Heart left ventricle (tissue), 13 donors: ENCODE measurements around the gene QSOX2.

Source experiments
- CTCF ChIP-seq, 12 donors: fragments of 200-600 bp; sonication (generic) in 4 of 12; IDR thresholded peaks; one replicate each; pipeline versions ENCODE4 v1.5.0 to v1.8.0; 2018 to 2022; ENCODE audit warnings: antibody characterized with exemption in 12 of 12, mild to moderate bottlenecking in 5 of 12
- POLR2A ChIP-seq, 2 donors: fragments of 450-650 bp; IDR thresholded peaks; one replicate each; pipeline ENCODE4 v1.6.1; 2017; ENCODE audit warnings: antibody characterized with exemption in 2 of 2, mild to moderate bottlenecking in 2 of 2, moderate library complexity in 2 of 2
- donor health status: ischemic (EF 13 %, LVEDD 7.1; RV severe dilation, severe dysfunction).
- donor health status: DM: no; HTN: yes; CAD: no.
- donor health status: DM: no; HTN: no; CAD: no.
- donor health status: ischemic (EF 25% LVEDD 6.9; RV normal size, moderate dysfunction).
- donor health status: ischemic (EF 25% LVEDD 5.7; RV mildly dilated, moderate dysfunction).
- donor health status: ischemic (EF 35%, LVEDD 5.7; RV mildly dilated, moderate dysfunction).
- donor health status: nonischemic (EF 11% LVEDD 7.7; RV severe dilation, severe dysfunction).
- donor health status: DM: yes; HTN: yes; CAD: no.
- donor health status: PGD.
- donor health status: ischemic (EF 29% LVEDD 5.4; RV normal size, mild dysfunction).
- donor health status: nonischemic (EF 23%, LVEDD 6.1; RV moderate dilation, normal function).

GRCh38 chr9:136232969-136233368 is 12.6 kb downstream of the QSOX2 start:
- TF ChIP-seq CTCF (IDR thresholded peaks at IDR 0.05) (no peak), POLR2A (IDR thresholded peaks at IDR 0.05) (no peak)
